Mesenteric fat pad (tissue), 1 donor: ENCODE measurements around the gene CLEC2A. TPM values are rescaled to one million over a fixed set of nuclear protein-coding genes. Genes with fewer than 3 reads are reported as not detected.
"Not testable (repeated sequence)": the region's sequence is repeated elsewhere in the genome, so short reads cannot be mapped to it uniquely, and the experiment has no call there.

Experiments used
- DNase-seq: peaks from one replicate; pipeline ENCODE4 v3.0.0-alpha.2; 2020; ENCODE audit warnings: low spot score
- total RNA-seq: library from RNA; stranded (reverse); fragmentation: NEBNext Ultra II Directional; extraction: Animal tissue kit (Norgen Biotek cat#: 25700); gene quantifications from one replicate; pipeline ENCODE4 v1.2.1, GENCODE V29; 2021
- donor health status: DM: yes; HTN: yes; CAD: no.

Gene CLEC2A
- total RNA-seq, 1 donor from 2014 or later, result not detected

GRCh38 chr12:9883175-9883574, 49.0 kb downstream of the CLEC2A start:
- no peak for DNase-seq

DNA sequence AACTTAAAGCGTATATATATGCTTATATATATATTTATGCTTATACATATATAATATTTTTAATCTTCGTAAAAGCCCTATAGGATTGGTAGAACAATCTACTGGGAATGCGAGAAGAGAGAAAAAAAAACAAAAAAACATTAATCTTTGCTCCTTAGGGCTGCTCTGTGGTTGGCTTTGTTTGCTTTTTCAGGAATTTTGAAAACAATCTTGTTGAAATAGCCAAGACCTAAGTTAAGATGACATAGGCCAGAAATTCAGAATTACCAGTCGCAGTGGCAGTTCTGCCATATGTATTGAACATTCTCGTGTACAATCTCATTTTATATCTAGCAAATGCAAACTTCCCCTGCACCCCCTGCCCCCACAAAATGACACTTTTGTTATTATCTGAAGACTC, 50.2 kb downstream of the CLEC2A start:
- DNase-seq, result no peak

GRCh38 chr12:9881246-9881645, 50.9 kb downstream of the CLEC2A start, which contains the start of gene KLRF2:
Gene KLRF2, plus strand, starts transcription at chr12:9881489. Its CDS starts 107 bp downstream, at chr12:9881596.
- DNase-seq, result no peak

GRCh38 chr12:9880532-9881078, 51.6 kb downstream of the CLEC2A start:
- DNase-seq, result no peak

GRCh38 chr12:9876120-9876519, 56.0 kb downstream of the CLEC2A start:
- not testable (repeated sequence) for DNase-seq

- no peak for DNase-seq
Observed at GRCh38 chr12:9872742-9873141, 59.4 kb downstream of the CLEC2A start.

- DNase-seq, result no peak
Observed at GRCh38 chr12:9872162-9872561, 60.0 kb downstream of the CLEC2A start.

- no peak for DNase-seq
Observed at GRCh38 chr12:9870286-9870866, 61.8 kb downstream of the CLEC2A start.

GRCh38 chr12:9869307-9870161, 62.6 kb downstream of the CLEC2A start, which contains the start of gene CLEC2B:
Gene CLEC2B, minus strand, starts transcription at chr12:9869354.
- no peak for DNase-seq

DNA sequence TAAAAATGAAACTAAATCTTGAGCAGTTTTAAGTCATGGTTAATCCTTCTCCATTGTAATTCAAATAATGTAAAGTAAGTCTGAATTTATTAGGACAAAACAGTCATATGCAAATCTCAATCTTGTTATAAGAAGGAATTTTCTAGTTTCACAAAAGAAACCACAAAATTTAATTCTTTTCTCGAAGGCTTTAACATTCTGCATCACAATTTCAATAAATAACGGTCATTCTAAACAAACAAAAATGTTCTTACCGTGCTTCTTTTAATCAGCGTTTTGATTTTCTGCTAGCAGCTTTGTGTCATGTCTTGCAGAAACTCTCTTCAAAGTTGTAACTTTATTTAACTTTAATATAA, 63.2 kb downstream of the CLEC2A start:
- no peak for DNase-seq

DNA sequence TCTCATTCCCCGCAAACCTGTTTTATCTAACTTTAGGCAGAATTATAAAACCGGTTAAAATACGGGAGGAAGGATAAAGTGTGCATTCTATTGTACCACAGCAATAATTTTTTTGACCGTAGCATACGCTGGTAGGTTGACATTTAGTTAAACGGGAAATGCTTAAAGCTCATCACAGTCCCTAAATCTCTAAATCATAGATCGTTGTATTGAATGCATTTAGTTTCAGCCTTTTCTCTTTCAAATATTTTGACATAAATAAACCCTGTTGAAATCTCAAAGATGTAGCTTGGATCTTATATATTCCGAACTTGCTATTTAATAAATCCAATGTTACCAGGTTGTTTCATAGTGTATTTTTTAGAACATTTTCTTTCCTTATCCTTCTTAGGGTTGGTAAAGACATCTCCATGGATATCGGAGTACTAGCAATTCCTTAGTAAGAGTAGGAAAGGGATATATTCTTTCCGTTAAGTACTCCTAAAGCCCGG, 63.8 kb downstream of the CLEC2A start:
- DNase-seq, result no peak

GRCh38 chr12:9867531-9867930, 64.6 kb downstream of the CLEC2A start:
- no peak for DNase-seq

- DNase-seq, result no peak
Observed at GRCh38 chr12:9866860-9867269, 65.3 kb downstream of the CLEC2A start.

- no peak for DNase-seq
Observed at GRCh38 chr12:9864913-9865675, 67.1 kb downstream of the CLEC2A start.

Other genes with a start within 250 kb of the CLEC2A start
- gene CLECL1, start 199.3 kb downstream of the CLEC2A start, total RNA-seq, result not detected
- 11.9 TPM for gene CD69, start 171.5 kb downstream of the CLEC2A start, total RNA-seq
- gene KLRF1, start 104.9 kb downstream of the CLEC2A start, total RNA-seq, result 0.51 TPM
- gene CLEC2B, start 63.0 kb downstream of the CLEC2A start, total RNA-seq, result 17.1 TPM
- not detected for gene KLRF2, start 50.9 kb downstream of the CLEC2A start, total RNA-seq
- gene CLEC12A, start 39.0 kb upstream of the CLEC2A start, total RNA-seq, result 7.5 TPM
- gene CLEC1B, start 66.8 kb upstream of the CLEC2A start, total RNA-seq, result not detected
- gene CLEC12B, start 78.3 kb upstream of the CLEC2A start, total RNA-seq, result 0.71 TPM
- not detected for gene CLEC9A, start 98.3 kb upstream of the CLEC2A start, total RNA-seq
- gene CLEC1A, start 166.6 kb upstream of the CLEC2A start, total RNA-seq, result 7.7 TPM
- gene CLEC7A, start 197.8 kb upstream of the CLEC2A start, total RNA-seq, result 27.7 TPM
- gene OLR1, start 239.8 kb upstream of the CLEC2A start, total RNA-seq, result 6.2 TPM
- gene TMEM52B, start 246.7 kb upstream of the CLEC2A start, total RNA-seq, result not detected